ENCODE measurements around the gene PRRT1. TPM values are rescaled to one million over a fixed set of nuclear protein-coding genes. Genes with fewer than 3 reads are reported as not detected.

The PRRT1 gene
- total RNA-seq, 1 donor: 0.54 TPM

- DNase-seq (ENCODE audit: low read depth): no peak
- TF ChIP-seq CTCF (IDR thresholded peaks at IDR 0.05; ENCODE audit: insufficient read depth, low read length): no peak
- H3K4me3 ChIP-seq (ENCODE audit: low read depth, low read length): no peak overlapping the region
Measured at GRCh38 chr6:32173051-32173727, 21.4 kb upstream of the PRRT1 start.

- no peak for TF ChIP-seq CTCF (IDR thresholded peaks at IDR 0.05; ENCODE audit: insufficient read depth, low read length)
- no peak for DNase-seq (ENCODE audit: low read depth)
- H3K4me3 ChIP-seq (ENCODE audit: low read depth, low read length): no peak overlapping the region
Measured at GRCh38 chr6:32171234-32171633, 19.5 kb upstream of the PRRT1 start.

GRCh38 chr6:32170294-32170693 is 18.6 kb upstream of the PRRT1 start:
- DNase-seq (ENCODE audit: low read depth): no peak
- no peak overlapping the region for H3K4me3 ChIP-seq (ENCODE audit: low read depth, low read length)
- no peak for TF ChIP-seq CTCF (IDR thresholded peaks at IDR 0.05; ENCODE audit: insufficient read depth, low read length)

GRCh38 chr6:32168807-32169591 is 17.3 kb upstream of the PRRT1 start:
- no peak for DNase-seq (ENCODE audit: low read depth)
- no peak for TF ChIP-seq CTCF (IDR thresholded peaks at IDR 0.05; ENCODE audit: insufficient read depth, low read length)
- H3K4me3 ChIP-seq (ENCODE audit: low read depth, low read length): no peak overlapping the region

GRCh38 chr6:32168350-32168749 is 16.6 kb upstream of the PRRT1 start:
- no peak for DNase-seq (ENCODE audit: low read depth)
- no peak for TF ChIP-seq CTCF (IDR thresholded peaks at IDR 0.05; ENCODE audit: insufficient read depth, low read length)

GRCh38 chr6:32167761-32168262 is 16.1 kb upstream of the PRRT1 start:
- no peak overlapping the region for H3K4me3 ChIP-seq (ENCODE audit: low read depth, low read length)
- DNase-seq (ENCODE audit: low read depth): no peak
- no peak for TF ChIP-seq CTCF (IDR thresholded peaks at IDR 0.05; ENCODE audit: insufficient read depth, low read length)

More at GRCh38 chr6:32168350-32168749, 16.6 kb upstream of the PRRT1 start:
- H3K4me3 ChIP-seq (ENCODE audit: low read depth, low read length): no peak overlapping the region
